Spinal cord (tissue), 10 donors: ENCODE results near the gene P2RY8. TPM values are rescaled to one million over a fixed set of nuclear protein-coding genes. Genes with fewer than 3 reads are reported as not detected.
"Not testable (repeated sequence)": the region's sequence is repeated elsewhere in the genome, so short reads cannot be mapped to it uniquely, and the experiment has no call there.

Experiments
- DNase-seq, 6 donors: peaks; one replicate each; pipeline versions ENCODE4 v3.0.0 to v3.0.0-alpha.2; 2013 to 2015; ENCODE audit warnings: low spot score in 6 of 6, low read depth in 4 of 6
- H3K27ac ChIP-seq: one replicate; pipeline ENCODE4 v1.5.1; 2013; ENCODE audit warnings: low read depth, low read length, control low read depth
- H3K27me3 ChIP-seq: one replicate; pipeline ENCODE4 v1.6.1; 2013; ENCODE audit warnings: low read length; ENCODE audit not compliant: control insufficient read depth, insufficient read depth
- H3K36me3 ChIP-seq: one replicate; pipeline ENCODE4 v1.6.1; 2013; ENCODE audit warnings: low read length; ENCODE audit not compliant: control insufficient read depth, insufficient read depth
- H3K4me1 ChIP-seq: one replicate; pipeline ENCODE4 v1.6.1; 2013; ENCODE audit warnings: low read length; ENCODE audit not compliant: control insufficient read depth, insufficient read depth
- H3K4me3 ChIP-seq: one replicate; pipeline ENCODE4 v1.5.1; 2013; ENCODE audit warnings: low read depth, low read length, control low read depth
- H3K9me3 ChIP-seq: one replicate; pipeline ENCODE4 v1.6.1; 2013; ENCODE audit warnings: low read length; ENCODE audit not compliant: control insufficient read depth, insufficient read depth
- WGBS: methylation state at CpG from one replicate; pipeline ENCODE4 v1.1.5; 2013; ENCODE audit warnings: missing lambda C conversion rate; ENCODE audit not compliant: insufficient coverage; 5-methylcytosine and 5-hydroxymethylcytosine counted together
- polyA plus RNA-seq, 2 donors: library from polyadenylated mRNA; unstranded; fragments of 120-200 nt; gene quantifications; one replicate each; pipeline ENCODE4 v1.2.1, GENCODE V29; 2013; ENCODE audit not compliant: insufficient read length in 2 of 2
- total RNA-seq, 2 donors: library from RNA; depleted of rRNA in 1 of 2; stranded (reverse); fragments of 120-200 nt in 1 of 2; fragments of >200 nt in 1 of 2; gene quantifications; one replicate each; pipeline versions ENCODE4 v1.2.3 to v1.2.4, GENCODE V29; 2013 to 2014
- donor health status: healthy.

P2RY8 gene
- total and polyA plus RNA-seq, 4 donors, result 0.10 to 1.5 (median 0.34) TPM

DNA sequence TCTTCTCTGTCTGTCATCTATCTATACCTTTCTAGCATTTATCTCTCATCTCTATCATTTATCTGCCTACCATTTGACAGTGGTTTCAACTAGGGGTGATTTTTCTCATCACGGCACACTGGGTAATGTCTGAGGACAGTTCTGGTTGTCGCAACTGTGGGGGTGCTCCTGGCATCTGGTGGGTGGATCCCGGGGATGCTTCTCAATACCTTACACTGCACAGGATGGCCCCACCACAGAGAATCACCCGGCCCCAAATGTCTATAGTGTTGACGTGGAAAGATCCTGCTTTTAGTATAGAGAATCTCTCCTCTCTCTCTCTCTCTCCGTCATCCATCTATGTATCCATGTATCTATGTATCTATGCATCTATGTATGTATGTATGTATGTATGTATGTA is 7.2 kb downstream of the P2RY8 start:
- H3K9me3 ChIP-seq, result no peaks in the 10 kb centered on the region
- no peak for DNase-seq
- no CpG with 5 or more reads among the region's 6 CpGs for WGBS
- no peak overlapping the region for H3K27ac ChIP-seq
- H3K4me3 ChIP-seq, result no peak overlapping the region
- no peaks in the 10 kb centered on the region for H3K27me3 ChIP-seq
- H3K4me1 ChIP-seq, result no peaks in the 10 kb centered on the region
- H3K36me3 ChIP-seq, result no peaks in the 10 kb centered on the region

- Histone ChIP-seq H3K4me3 (no peak overlapping the region), H3K27ac (no peak overlapping the region), H3K36me3 (no peaks in the 10 kb centered on the region), H3K27me3 (no peaks in the 10 kb centered on the region), H3K4me1 (no peaks in the 10 kb centered on the region), H3K9me3 (no peaks in the 10 kb centered on the region)
- 78% methylated on average over 1 of the region's 2 CpGs for WGBS
- DNase-seq, result no peak
Measured at GRCh38 chrX:1529328-1529727, 7.7 kb downstream of the P2RY8 start.

DNA sequence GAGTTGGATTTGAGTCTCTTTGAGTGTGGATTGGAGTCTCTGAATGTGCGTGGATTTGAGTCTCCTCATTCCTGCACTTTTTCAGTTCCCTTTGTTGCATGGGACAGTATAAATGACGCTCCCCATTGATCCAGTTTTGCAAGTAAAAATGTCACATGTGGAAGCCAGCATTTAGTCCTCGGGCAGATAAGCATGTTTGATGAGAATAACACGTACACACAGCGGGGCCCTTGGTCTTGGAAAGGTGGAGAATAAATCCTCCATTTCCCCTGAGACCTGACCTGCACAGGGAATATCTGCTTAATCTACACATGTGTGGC is 8.1 kb downstream of the P2RY8 start:
- Histone ChIP-seq H3K4me3 (no peak overlapping the region), H3K27me3 (no peaks in the 10 kb centered on the region), H3K36me3 (no peaks in the 10 kb centered on the region), H3K9me3 (no peaks in the 10 kb centered on the region), H3K4me1 (no peaks in the 10 kb centered on the region), H3K27ac (no peak overlapping the region)
- DNase-seq, result no peak
- WGBS, result 73% methylated on average over 4 of the region's 5 CpGs

DNA sequence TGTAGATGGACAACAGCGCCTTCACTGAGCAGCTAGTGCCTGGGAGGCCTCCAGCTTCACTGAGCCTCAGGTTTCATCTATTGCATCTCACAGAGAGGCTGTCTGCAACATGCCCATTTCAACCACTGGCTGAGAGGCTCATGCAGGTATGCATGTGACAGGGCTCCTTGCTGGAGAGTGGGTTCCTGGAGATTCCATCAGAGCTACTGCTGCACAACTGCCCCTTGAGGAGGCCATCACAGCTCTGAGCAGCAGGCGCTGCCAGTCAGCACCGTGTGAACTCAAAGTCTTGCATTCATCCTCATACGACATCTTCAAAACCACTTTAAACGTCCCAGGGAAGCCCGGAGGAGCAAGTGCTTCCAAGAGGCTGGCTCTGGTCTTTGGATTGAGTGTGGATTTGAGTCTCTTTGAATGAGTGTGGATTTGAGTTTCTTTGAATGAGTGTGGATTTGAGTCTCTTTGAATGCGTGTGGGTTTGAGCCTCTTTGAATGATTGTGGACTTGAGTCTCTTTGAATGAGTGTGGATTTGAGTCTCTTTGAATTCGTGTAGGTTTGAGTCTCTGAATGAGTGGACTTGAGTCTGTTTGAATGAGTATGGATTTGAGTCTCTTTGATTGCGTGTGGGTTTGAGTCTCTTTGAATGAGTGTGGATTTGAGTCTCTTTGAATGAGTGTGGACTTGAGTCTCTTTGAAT is 8.7 kb downstream of the P2RY8 start:
- DNase-seq, result no peak
- H3K27me3 ChIP-seq, result no peaks in the 10 kb centered on the region
- no peak overlapping the region for H3K27ac ChIP-seq
- 60% methylated on average over 5 of the region's 9 CpGs for WGBS
- H3K4me1 ChIP-seq, result no peaks in the 10 kb centered on the region
- no peak overlapping the region for H3K4me3 ChIP-seq
- no peaks in the 10 kb centered on the region for H3K9me3 ChIP-seq
- H3K36me3 ChIP-seq, result no peaks in the 10 kb centered on the region

- Histone ChIP-seq H3K4me3 (no peak overlapping the region), H3K4me1 (no peaks in the 10 kb centered on the region), H3K36me3 (no peaks in the 10 kb centered on the region), H3K9me3 (no peaks in the 10 kb centered on the region), H3K27me3 (no peaks in the 10 kb centered on the region), H3K27ac (no peak overlapping the region)
- no peak for DNase-seq
- WGBS, result 74% methylated on average over 1 of the region's 1 CpG
Measured at GRCh38 chrX:1527457-1527856, 9.5 kb downstream of the P2RY8 start.

GRCh38 chrX:1526565-1526964 is 10.4 kb downstream of the P2RY8 start:
- WGBS, result 90% methylated on average over 4 of the region's 4 CpGs
- Histone ChIP-seq H3K36me3 (no peaks in the 10 kb centered on the region), H3K9me3 (no peaks in the 10 kb centered on the region), H3K4me1 (no peaks in the 10 kb centered on the region), H3K4me3 (no peak overlapping the region), H3K27me3 (no peaks in the 10 kb centered on the region), H3K27ac (no peak overlapping the region)
- no peak for DNase-seq

- Histone ChIP-seq H3K27me3 (no peaks in the 10 kb centered on the region), H3K4me3 (no peak overlapping the region), H3K4me1 (no peaks in the 10 kb centered on the region), H3K9me3 (no peaks in the 10 kb centered on the region), H3K36me3 (no peaks in the 10 kb centered on the region), H3K27ac (no peak overlapping the region)
- DNase-seq, result no peak
- WGBS, result 74% methylated on average over 6 of the region's 6 CpGs
Measured at GRCh38 chrX:1525583-1526355, 11.2 kb downstream of the P2RY8 start.

GRCh38 chrX:1524874-1525582 is 12.0 kb downstream of the P2RY8 start:
- Histone ChIP-seq H3K27me3 (no peaks in the 10 kb centered on the region), H3K27ac (no peak overlapping the region), H3K4me1 (no peaks in the 10 kb centered on the region), H3K9me3 (no peaks in the 10 kb centered on the region), H3K36me3 (no peaks in the 10 kb centered on the region), H3K4me3 (no peak overlapping the region)
- 72% methylated on average over 4 of the region's 4 CpGs for WGBS
- DNase-seq, result no peak

- no CpG with 5 or more reads among the region's 4 CpGs for WGBS
- H3K27ac ChIP-seq, H3K36me3 ChIP-seq, H3K4me1 ChIP-seq, H3K27me3 ChIP-seq, DNase-seq, H3K4me3 ChIP-seq, H3K9me3 ChIP-seq: not testable (repeated sequence)
Measured at GRCh38 chrX:1522905-1523304, 14.1 kb downstream of the P2RY8 start.
